Urinary bladder (tissue), 4 donors: ENCODE data around the gene CDC42EP2. TPM values are rescaled to one million over a fixed set of nuclear protein-coding genes. Genes with fewer than 3 reads are reported as not detected.

Experiments used
- DNase-seq: peaks from one replicate; pipeline ENCODE4 v3.0.0-alpha.2; 2015; ENCODE audit errors: extremely low spot score
- H3K27ac ChIP-seq: one replicate; pipeline ENCODE4 v1.5.1; 2013; ENCODE audit warnings: low read depth, mild to moderate bottlenecking, moderate library complexity
- H3K36me3 ChIP-seq: one replicate; pipeline ENCODE4 v1.6.1; 2013; ENCODE audit warnings: mild to moderate bottlenecking, moderate library complexity; ENCODE audit not compliant: insufficient read depth
- H3K4me1 ChIP-seq: one replicate; pipeline ENCODE4 v1.6.1; 2013; ENCODE audit warnings: mild to moderate bottlenecking, moderate library complexity; ENCODE audit not compliant: insufficient read depth
- H3K4me3 ChIP-seq: one replicate; pipeline ENCODE4 v1.5.1; 2013; ENCODE audit warnings: low read depth, low read length
- WGBS: extraction: QIAGEN DNeasy Blood & Tissue Kit; methylation state at CpG from one replicate; pipeline ENCODE4 v1.1.7; 2013; 5-methylcytosine and 5-hydroxymethylcytosine counted together
- polyA plus RNA-seq: library from polyadenylated mRNA; stranded (reverse); fragments of 200-250 nt; gene quantifications from one replicate; pipeline ENCODE4 v1.2.3, GENCODE V29; 2013
- total RNA-seq: library from RNA; depleted of rRNA; stranded (reverse); fragments of >200 nt; gene quantifications from one replicate; pipeline ENCODE4 v1.2.3, GENCODE V29; 2014
- donor health status: healthy with polysubstance abuse.
- donor health status: healthy.

The CDC42EP2 gene
- total RNA-seq = 17.6 TPM
- polyA plus RNA-seq = 30.1 TPM

- Histone ChIP-seq H3K27ac (peak within 1 kb of the TSS; percentile 76), H3K36me3 (no peaks in the 10 kb centered on the region), H3K4me1 (peaks cover 2% of the 10 kb centered on the region), H3K4me3 (peak within 1 kb of the TSS; percentile 62)
- under 1% methylated on average over 74 of the region's 74 CpGs for WGBS
- no peak for DNase-seq
These were observed at the start of gene CDC42EP2 for GRCh38 chr11:65314501-65315203. TSS of gene CDC42EP2 (plus strand) at chr11:65314866. CDS start at chr11:65320899, 6,033 bp downstream.

- Histone ChIP-seq H3K4me1 (no peaks in the 10 kb centered on the region), H3K27ac (no peak overlapping the region), H3K36me3 (peaks cover 3% of the 10 kb centered on the region), H3K4me3 (no peak overlapping the region)
- WGBS = 88% methylated on average over 2 of the region's 2 CpGs
- DNase-seq = no peak
These were observed 48.5 kb upstream of the CDC42EP2 start for GRCh38 chr11:65266210-65266609.

- Histone ChIP-seq H3K36me3 (no peaks in the 10 kb centered on the region), H3K4me1 (no peaks in the 10 kb centered on the region), H3K4me3 (no peak overlapping the region), H3K27ac (peak overlapping the region; percentile 19)
- 40% methylated on average over 6 of the region's 6 CpGs for WGBS
- no peak for DNase-seq
These were observed 39.7 kb upstream of the CDC42EP2 start for GRCh38 chr11:65274735-65275682.

GRCh38 chr11:65275906-65276305 lies 38.8 kb upstream of the CDC42EP2 start:
- H3K27ac ChIP-seq = no peak overlapping the region
- WGBS = 77% methylated on average over 4 of the region's 4 CpGs
- no peaks in the 10 kb centered on the region for H3K4me1 ChIP-seq
- DNase-seq = no peak
- H3K36me3 ChIP-seq = no peaks in the 10 kb centered on the region
- H3K4me3 ChIP-seq = no peak overlapping the region

- Histone ChIP-seq H3K4me1 (no peaks in the 10 kb centered on the region), H3K27ac (no peak overlapping the region), H3K4me3 (no peak overlapping the region), H3K36me3 (no peaks in the 10 kb centered on the region)
- 45% methylated on average over 5 of the region's 5 CpGs for WGBS
- DNase-seq = no peak
These were observed 36.9 kb upstream of the CDC42EP2 start for GRCh38 chr11:65277631-65278277.

- H3K4me1 ChIP-seq = no peaks in the 10 kb centered on the region
- no peaks in the 10 kb centered on the region for H3K36me3 ChIP-seq
- H3K4me3 ChIP-seq = no peak overlapping the region
- H3K27ac ChIP-seq = no peak overlapping the region
- no peak for DNase-seq
- 58% methylated on average over 2 of the region's 2 CpGs for WGBS
These were observed 36.3 kb upstream of the CDC42EP2 start for GRCh38 chr11:65278356-65278755.

GRCh38 chr11:65279279-65279678 lies 35.4 kb upstream of the CDC42EP2 start:
- DNase-seq = no peak
- WGBS = 90% methylated on average over 4 of the region's 4 CpGs
- Histone ChIP-seq H3K4me1 (no peaks in the 10 kb centered on the region), H3K27ac (no peak overlapping the region), H3K4me3 (no peak overlapping the region), H3K36me3 (no peaks in the 10 kb centered on the region)

- 41% methylated on average over 5 of the region's 5 CpGs for WGBS
- no peaks in the 10 kb centered on the region for H3K4me1 ChIP-seq
- no peak overlapping the region for H3K4me3 ChIP-seq
- no peak for DNase-seq
- no peak overlapping the region for H3K27ac ChIP-seq
- no peaks in the 10 kb centered on the region for H3K36me3 ChIP-seq
These were observed 34.8 kb upstream of the CDC42EP2 start for GRCh38 chr11:65279741-65280440.

- WGBS = 92% methylated on average over 4 of the region's 4 CpGs
- Histone ChIP-seq H3K36me3 (no peaks in the 10 kb centered on the region), H3K4me3 (no peak overlapping the region), H3K27ac (no peak overlapping the region), H3K4me1 (no peaks in the 10 kb centered on the region)
- DNase-seq = no peak
These were observed 34.0 kb upstream of the CDC42EP2 start for GRCh38 chr11:65280646-65281045.

- no peak for DNase-seq
- no peak overlapping the region for H3K4me3 ChIP-seq
- WGBS = 87% methylated on average over 4 of the region's 4 CpGs
- no peaks in the 10 kb centered on the region for H3K36me3 ChIP-seq
- H3K4me1 ChIP-seq = peaks cover 3% of the 10 kb centered on the region
- no peak overlapping the region for H3K27ac ChIP-seq
These were observed 28.0 kb upstream of the CDC42EP2 start for GRCh38 chr11:65286686-65287085.

- Histone ChIP-seq H3K36me3 (no peaks in the 10 kb centered on the region), H3K4me1 (peaks cover 3% of the 10 kb centered on the region), H3K27ac (no peak overlapping the region), H3K4me3 (no peak overlapping the region)
- no peak for DNase-seq
- WGBS = 91% methylated on average over 2 of the region's 2 CpGs
These were observed 27.1 kb upstream of the CDC42EP2 start for GRCh38 chr11:65287601-65288000.

GRCh38 chr11:65288706-65289536 lies 25.7 kb upstream of the CDC42EP2 start:
- Histone ChIP-seq H3K36me3 (no peaks in the 10 kb centered on the region), H3K27ac (no peak overlapping the region), H3K4me3 (no peak overlapping the region), H3K4me1 (peaks cover 3% of the 10 kb centered on the region)
- WGBS = 68% methylated on average over 6 of the region's 6 CpGs
- no peak for DNase-seq
